ENCODE results near the gene MINDY3.

Gene MINDY3

DNA sequence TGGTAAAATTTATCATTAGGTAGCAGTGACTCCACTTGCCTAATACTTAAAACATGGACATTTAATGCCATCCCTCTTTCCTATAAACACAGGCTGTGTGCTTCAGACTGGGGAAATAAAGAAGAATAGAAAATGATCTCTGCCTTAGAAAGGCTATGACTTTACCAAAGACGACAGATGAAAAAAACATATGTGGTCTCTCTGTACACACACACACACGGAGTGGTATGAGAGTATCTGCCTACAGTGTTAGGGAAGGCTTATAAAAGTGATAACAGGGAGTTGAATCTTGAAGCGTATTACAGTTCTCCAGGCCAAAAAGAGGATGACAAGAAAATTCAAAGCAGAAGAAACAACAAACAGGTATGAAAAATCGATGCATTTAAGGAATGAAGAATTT lies 38.2 kb downstream of the MINDY3 start:
- no peak for DNase-seq (ENCODE audit: low read depth)
- H3K4me3 ChIP-seq (ENCODE audit: low read length), result no peak overlapping the region
- TF ChIP-seq CTCF (IDR thresholded peaks at IDR 0.05; ENCODE audit: insufficient read depth, low read depth, low read length, missing control alignments), result no peak

- DNase-seq (ENCODE audit: low read depth), result no peak
- H3K4me3 ChIP-seq (ENCODE audit: low read length), result no peak overlapping the region
- TF ChIP-seq CTCF (IDR thresholded peaks at IDR 0.05; ENCODE audit: insufficient read depth, low read depth, low read length, missing control alignments), result no peak
These were observed 39.1 kb downstream of the MINDY3 start for GRCh38 chr10:15821046-15821683.

DNA sequence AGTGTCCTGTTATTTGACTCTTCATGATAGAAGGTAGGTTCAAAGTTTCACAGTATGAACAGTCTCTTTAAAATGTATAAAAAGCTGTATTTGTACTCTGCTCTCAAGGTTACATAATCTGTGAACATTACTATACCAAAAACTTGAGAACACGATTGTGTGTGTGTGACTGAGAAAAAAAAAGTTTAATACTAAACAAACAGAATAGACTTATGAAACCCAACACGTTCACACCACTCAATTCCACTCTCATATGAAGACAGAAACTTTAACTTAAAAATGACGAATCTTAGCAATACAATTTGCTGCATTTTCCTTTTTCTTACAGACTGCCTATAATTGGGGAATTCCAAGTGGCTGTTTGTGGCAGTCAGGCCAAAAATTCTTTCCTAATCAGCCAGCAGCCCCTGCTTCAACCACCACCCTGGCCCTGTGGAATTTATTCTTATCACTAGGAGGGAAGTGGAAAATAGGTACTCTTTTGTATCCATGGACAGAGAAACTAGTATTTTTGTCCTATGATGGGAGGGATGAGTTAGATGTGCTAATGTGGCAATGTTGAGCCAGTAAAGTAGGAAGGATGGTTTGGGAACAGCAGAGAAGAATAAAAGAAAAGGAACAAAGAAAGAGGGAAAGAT lies 42.8 kb downstream of the MINDY3 start:
- no peak overlapping the region for H3K4me3 ChIP-seq (ENCODE audit: low read length)
- TF ChIP-seq CTCF (IDR thresholded peaks at IDR 0.05; ENCODE audit: insufficient read depth, low read depth, low read length, missing control alignments), result no peak
- no peak for DNase-seq (ENCODE audit: low read depth)

GRCh38 chr10:15815242-15815885 lies 44.9 kb downstream of the MINDY3 start:
- no peak for TF ChIP-seq CTCF (IDR thresholded peaks at IDR 0.05; ENCODE audit: insufficient read depth, low read depth, low read length, missing control alignments)
- DNase-seq (ENCODE audit: low read depth), result no peak
- no peak overlapping the region for H3K4me3 ChIP-seq (ENCODE audit: low read length)

DNA sequence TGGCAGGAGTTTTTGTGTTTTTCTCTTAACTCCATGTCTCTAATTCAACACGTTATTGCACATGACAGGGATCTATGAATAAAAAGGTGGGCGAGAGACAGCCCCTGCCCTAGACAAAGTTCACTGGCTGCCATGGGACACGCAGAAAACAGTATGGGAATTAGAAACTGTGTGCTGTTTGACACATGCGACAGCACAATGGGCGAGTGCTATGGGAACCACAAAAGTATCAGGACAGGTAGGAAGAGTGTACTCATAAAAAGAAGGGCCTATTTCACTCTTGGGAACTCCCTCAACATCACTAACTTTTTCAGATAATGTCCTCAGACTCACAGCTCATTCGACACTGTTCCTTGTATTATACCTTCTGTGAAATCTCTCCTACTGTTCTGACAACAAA lies 45.7 kb downstream of the MINDY3 start:
- H3K4me3 ChIP-seq (ENCODE audit: low read length), result no peak overlapping the region
- DNase-seq (ENCODE audit: low read depth), result no peak
- no peak for TF ChIP-seq CTCF (IDR thresholded peaks at IDR 0.05; ENCODE audit: insufficient read depth, low read depth, low read length, missing control alignments)

- peak; percentile 12 for DNase-seq (ENCODE audit: low read depth)
- no peak overlapping the region for H3K4me3 ChIP-seq (ENCODE audit: low read length)
- no peak for TF ChIP-seq CTCF (IDR thresholded peaks at IDR 0.05; ENCODE audit: insufficient read depth, low read depth, low read length, missing control alignments)
These were observed 46.9 kb downstream of the MINDY3 start for GRCh38 chr10:15813415-15813814.
